GM23338 (cell line): ENCODE data around the gene FHIT. TPM values are rescaled to one million over a fixed set of nuclear protein-coding genes. Genes with fewer than 3 reads are reported as not detected.

Experiments
- ATAC-seq: fragments of 200-7000 bp; cut with Tn5 transposase; 3 replicates; pipeline ENCODE4 v1.9.1; 2020
- DNase-seq: peaks from one replicate; pipeline ENCODE4 v3.0.0-alpha.2; 2015; ENCODE audit warnings: low spot score
- H2AFZ ChIP-seq: fragments of 200-600 bp; sonication (generic); 2 replicates; pipeline ENCODE4 v1.8.0; 2016; ENCODE audit warnings: antibody characterized with exemption, mild to moderate bottlenecking, moderate library complexity
- H3F3A ChIP-seq: fragments of 200-600 bp; sonication (generic); replicated peaks from 2 replicates; pipeline ENCODE4 v1.8.0; 2017; ENCODE audit warnings: antibody characterized with exemption, mixed run types, low read depth
- H3K27ac ChIP-seq: fragments of 200-600 bp; sonication (generic); 2 replicates; pipeline ENCODE4 v1.6.1; 2016; ENCODE audit warnings: low read depth
- H3K27me3 ChIP-seq: fragments of 200-600 bp; sonication (generic); 2 replicates; pipeline ENCODE4 v1.8.0; 2016; ENCODE audit warnings: mild to moderate bottlenecking, mixed run types, moderate library complexity; ENCODE audit not compliant: insufficient read depth
- H3K36me3 ChIP-seq: fragments of 200-600 bp; sonication (generic); 2 replicates; pipeline ENCODE4 v1.8.0; 2016; ENCODE audit warnings: mild to moderate bottlenecking; ENCODE audit not compliant: insufficient read depth
- H3K4me1 ChIP-seq: fragments of 200-600 bp; sonication (generic); 2 replicates; pipeline ENCODE4 v1.8.0; 2016; ENCODE audit warnings: mild to moderate bottlenecking, moderate library complexity; ENCODE audit not compliant: insufficient read depth
- H3K4me2 ChIP-seq: fragments of 200-600 bp; sonication (generic); 2 replicates; pipeline ENCODE4 v1.7.1; 2017; ENCODE audit warnings: mixed run types
- H3K4me3 ChIP-seq: fragments of 200-600 bp; sonication (generic); 2 replicates; pipeline ENCODE4 v1.6.1; 2016; ENCODE audit warnings: mixed run types
- H3K79me2 ChIP-seq: fragments of 200-600 bp; sonication (generic); replicated peaks from 2 replicates; pipeline ENCODE4 v1.8.0; 2017; ENCODE audit warnings: mild to moderate bottlenecking; ENCODE audit not compliant: insufficient read depth
- H3K9me2 ChIP-seq: fragments of 200-600 bp; sonication (generic); 2 replicates; pipeline ENCODE4 v1.8.0; 2017; ENCODE audit not compliant: insufficient read depth
- H4K20me1 ChIP-seq: fragments of 200-600 bp; sonication (generic); replicated peaks from 2 replicates; pipeline ENCODE4 v1.8.0; 2017; ENCODE audit warnings: mild to moderate bottlenecking; ENCODE audit not compliant: insufficient read depth
- H3K27ac Mint-ChIP-seq: 2 replicates; pipeline ENCODE4 v1.8.0; 2020; ENCODE audit warnings: inconsistent platforms, mild to moderate bottlenecking, moderate library complexity, mixed read lengths
- H3K27me3 Mint-ChIP-seq: 3 replicates; pipeline ENCODE4 v1.8.0; 2022; ENCODE audit warnings: low read depth, mild to moderate bottlenecking, moderate library complexity, mixed read lengths, inconsistent platforms; ENCODE audit not compliant: insufficient read depth, poor library complexity
- H3K36me3 Mint-ChIP-seq: 3 replicates; pipeline ENCODE4 v1.8.0; 2021; ENCODE audit warnings: low read depth, mild to moderate bottlenecking, inconsistent platforms, moderate library complexity, mixed read lengths
- H3K4me1 Mint-ChIP-seq: 3 replicates; pipeline ENCODE4 v1.8.0; 2020; ENCODE audit warnings: mild to moderate bottlenecking, inconsistent platforms, mixed read lengths
- H3K4me3 Mint-ChIP-seq: 3 replicates; pipeline ENCODE4 v1.8.0; 2021; ENCODE audit warnings: moderate library complexity, mild to moderate bottlenecking, inconsistent platforms, mixed read lengths
- H3K9me3 Mint-ChIP-seq: 3 replicates; pipeline ENCODE4 v1.8.0; 2020; ENCODE audit warnings: moderate library complexity, mild to moderate bottlenecking, inconsistent platforms, mixed read lengths
- CREB1 ChIP-seq: fragments of 250-450 bp; sonication (Bioruptor Pico); IDR thresholded peaks from 2 replicates; pipeline ENCODE4 v1.5.0; 2020; ENCODE audit warnings: low read depth, mild to moderate bottlenecking, moderate library complexity
- EZH2phosphoT487 ChIP-seq: fragments of 200-600 bp; sonication (generic); IDR thresholded peaks from one replicate; pipeline ENCODE4 v1.8.1; 2018; ENCODE audit warnings: antibody characterized with exemption; ENCODE audit not compliant: unreplicated experiment
- JUNB ChIP-seq: IDR thresholded peaks from one replicate; pipeline ENCODE4 v1.6.1; 2016; ENCODE audit warnings: antibody characterized with exemption; ENCODE audit not compliant: unreplicated experiment
- POLR2AphosphoS5 ChIP-seq: IDR thresholded peaks from 2 replicates; pipeline ENCODE4 v1.6.1; 2016; ENCODE audit warnings: antibody characterized with exemption, low read depth
- STAT1 ChIP-seq: IDR thresholded peaks from one replicate; pipeline ENCODE4 v1.6.1; 2016; ENCODE audit warnings: antibody characterized with exemption; ENCODE audit not compliant: unreplicated experiment
- ZNF331 ChIP-seq: fragments of 250-450 bp; sonication (Bioruptor Pico); IDR thresholded peaks from 2 replicates; pipeline ENCODE4 v1.5.0; 2020; ENCODE audit warnings: low read depth, mild to moderate bottlenecking, moderate library complexity
- polyA plus RNA-seq: library from polyadenylated mRNA; unstranded; fragments of >200 nt; fragmentation: Nextera tagmentation; extraction: Ambion mirVana; gene quantifications from 2 replicates; pipeline ENCODE4 v1.2.1, GENCODE V29; 2016
- total RNA-seq: library from RNA; depleted of rRNA; stranded (reverse); fragments of >200 nt; shearing (Covaris generic); gene quantifications from 2 replicates; pipeline ENCODE4 v1.2.3, GENCODE V29; 2014
- TF ChIP-seq, protein P1 (sequence below): IDR thresholded peaks from 2 replicates; pipeline ENCODE4 v1.6.1; 2016; ENCODE audit warnings: antibody characterized with exemption
- TF ChIP-seq, protein P2 (sequence below): IDR thresholded peaks from one replicate; pipeline ENCODE4 v1.6.1; 2018; ENCODE audit warnings: antibody characterized with exemption; ENCODE audit not compliant: unreplicated experiment

Gene FHIT
- total and polyA plus RNA-seq, 2 experiments from 2014 or later: 3.0 to 8.3 TPM

DNA sequence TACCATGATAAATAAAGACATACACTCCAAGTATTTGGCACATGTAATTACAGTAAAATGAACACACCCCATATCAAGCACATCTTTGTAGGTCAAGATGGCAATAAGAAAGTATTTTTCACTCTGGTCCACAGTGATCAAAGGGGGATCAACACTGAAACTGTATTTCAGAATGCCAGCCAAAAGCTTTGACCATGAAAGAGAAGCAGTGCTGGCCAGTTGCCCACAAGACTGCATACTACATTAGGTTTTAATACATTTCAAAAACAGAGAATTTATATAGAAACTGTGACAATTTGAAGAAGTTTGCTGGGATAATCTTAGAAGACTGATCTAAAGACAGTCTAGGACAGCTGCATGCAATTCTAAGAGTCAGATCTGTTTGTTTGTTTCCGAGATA is 1035.3 kb downstream of the FHIT start (continued):
- TF ChIP-seq CREB1 (CRISPR knock-in tag) (no peak), JUNB (no peak), EZH2phosphoT487 (no peak), ZNF331 (CRISPR knock-in tag) (no peak)
- TF ChIP-seq, protein P1, sequence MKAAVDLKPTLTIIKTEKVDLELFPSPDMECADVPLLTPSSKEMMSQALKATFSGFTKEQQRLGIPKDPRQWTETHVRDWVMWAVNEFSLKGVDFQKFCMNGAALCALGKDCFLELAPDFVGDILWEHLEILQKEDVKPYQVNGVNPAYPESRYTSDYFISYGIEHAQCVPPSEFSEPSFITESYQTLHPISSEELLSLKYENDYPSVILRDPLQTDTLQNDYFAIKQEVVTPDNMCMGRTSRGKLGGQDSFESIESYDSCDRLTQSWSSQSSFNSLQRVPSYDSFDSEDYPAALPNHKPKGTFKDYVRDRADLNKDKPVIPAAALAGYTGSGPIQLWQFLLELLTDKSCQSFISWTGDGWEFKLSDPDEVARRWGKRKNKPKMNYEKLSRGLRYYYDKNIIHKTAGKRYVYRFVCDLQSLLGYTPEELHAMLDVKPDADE: no peak
- TF ChIP-seq, protein P2, sequence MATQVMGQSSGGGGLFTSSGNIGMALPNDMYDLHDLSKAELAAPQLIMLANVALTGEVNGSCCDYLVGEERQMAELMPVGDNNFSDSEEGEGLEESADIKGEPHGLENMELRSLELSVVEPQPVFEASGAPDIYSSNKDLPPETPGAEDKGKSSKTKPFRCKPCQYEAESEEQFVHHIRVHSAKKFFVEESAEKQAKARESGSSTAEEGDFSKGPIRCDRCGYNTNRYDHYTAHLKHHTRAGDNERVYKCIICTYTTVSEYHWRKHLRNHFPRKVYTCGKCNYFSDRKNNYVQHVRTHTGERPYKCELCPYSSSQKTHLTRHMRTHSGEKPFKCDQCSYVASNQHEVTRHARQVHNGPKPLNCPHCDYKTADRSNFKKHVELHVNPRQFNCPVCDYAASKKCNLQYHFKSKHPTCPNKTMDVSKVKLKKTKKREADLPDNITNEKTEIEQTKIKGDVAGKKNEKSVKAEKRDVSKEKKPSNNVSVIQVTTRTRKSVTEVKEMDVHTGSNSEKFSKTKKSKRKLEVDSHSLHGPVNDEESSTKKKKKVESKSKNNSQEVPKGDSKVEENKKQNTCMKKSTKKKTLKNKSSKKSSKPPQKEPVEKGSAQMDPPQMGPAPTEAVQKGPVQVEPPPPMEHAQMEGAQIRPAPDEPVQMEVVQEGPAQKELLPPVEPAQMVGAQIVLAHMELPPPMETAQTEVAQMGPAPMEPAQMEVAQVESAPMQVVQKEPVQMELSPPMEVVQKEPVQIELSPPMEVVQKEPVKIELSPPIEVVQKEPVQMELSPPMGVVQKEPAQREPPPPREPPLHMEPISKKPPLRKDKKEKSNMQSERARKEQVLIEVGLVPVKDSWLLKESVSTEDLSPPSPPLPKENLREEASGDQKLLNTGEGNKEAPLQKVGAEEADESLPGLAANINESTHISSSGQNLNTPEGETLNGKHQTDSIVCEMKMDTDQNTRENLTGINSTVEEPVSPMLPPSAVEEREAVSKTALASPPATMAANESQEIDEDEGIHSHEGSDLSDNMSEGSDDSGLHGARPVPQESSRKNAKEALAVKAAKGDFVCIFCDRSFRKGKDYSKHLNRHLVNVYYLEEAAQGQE: no peak

DNA sequence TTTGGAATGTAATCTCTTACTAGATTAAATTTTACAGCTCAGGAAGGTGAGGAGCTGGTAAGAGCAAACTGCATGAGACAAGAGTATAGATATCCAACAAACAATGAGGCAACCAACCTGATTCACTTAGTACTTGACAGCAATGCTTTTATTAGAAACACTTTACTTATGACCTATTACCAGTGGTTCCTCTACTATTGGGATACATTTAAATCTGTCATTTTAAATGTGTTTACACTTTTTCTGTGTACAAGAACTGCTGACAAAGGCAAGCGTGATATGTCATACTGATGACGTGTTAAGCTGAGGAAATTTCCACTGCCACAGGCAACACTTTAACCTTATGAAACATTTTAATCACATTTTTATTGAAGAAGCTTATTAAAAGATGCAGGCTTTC is 1043.3 kb downstream of the FHIT start:
- no peak for ATAC-seq
- Mint-ChIP-seq H3K4me1 (no peaks in the 10 kb centered on the region; the same call in 2 of the 3 replicates), H3K36me3 (no peaks in the 10 kb centered on the region; the same call in 2 of the 3 replicates), H3K27ac (no peak overlapping the region), H3K9me3 (no peaks in the 10 kb centered on the region), H3K4me3 (no peak overlapping the region), H3K27me3 (peaks cover 2% of the 10 kb centered on the region)
- no peaks in the 10 kb centered on the region for H4K20me1 ChIP-seq
- 0 out of 2 replicates have a peak, but pooled peaks cover 3% of the 10 kb centered on the region for H3K9me2 ChIP-seq
- H2AFZ ChIP-seq: no peak overlapping the region
- H3F3A ChIP-seq: no peaks in the 10 kb centered on the region
- H3K4me1 ChIP-seq: no peaks in the 10 kb centered on the region
- H3K4me3 ChIP-seq: no peak overlapping the region
- H3K27ac ChIP-seq: no peak overlapping the region
- H3K4me2 ChIP-seq: no peak overlapping the region
- H3K27me3 ChIP-seq: no peaks in the 10 kb centered on the region
- no peak for DNase-seq
- no peaks in the 10 kb centered on the region for H3K79me2 ChIP-seq
- H3K36me3 ChIP-seq: no peaks in the 10 kb centered on the region
- no peak for TF ChIP-seq ZNF331 (CRISPR knock-in tag)
- TF ChIP-seq POLR2AphosphoS5: no peak
- TF ChIP-seq CREB1 (CRISPR knock-in tag): no peak
- TF ChIP-seq JUNB: no peak
- TF ChIP-seq STAT1: no peak
- TF ChIP-seq, protein P1: no peak
- TF ChIP-seq, protein P2: no peak
